AG09309 (cell line): Measurements from ENCODE around the gene SGSM2.

Experiments
- DNase-seq: peaks from one replicate; pipeline ENCODE4 v3.0.0-alpha.2; 2010; ENCODE audit warnings: low read depth
- H3K4me3 ChIP-seq: 2 replicates; pipeline ENCODE4 v1.5.1; 2011; ENCODE audit warnings: mild to moderate bottlenecking, low read depth, low read length, moderate library complexity; ENCODE audit not compliant: control insufficient read depth
- CTCF ChIP-seq: IDR thresholded peaks from 2 replicates; pipeline ENCODE4 v1.5.1; 2011; ENCODE audit warnings: mild to moderate bottlenecking, low read depth, low read length, inconsistent platforms; ENCODE audit not compliant: insufficient read depth, control insufficient read depth; ENCODE audit errors: missing control alignments

The SGSM2 gene

GRCh38 chr17:2388020-2388682, 50.9 kb downstream of the SGSM2 start:
- no peak for TF ChIP-seq CTCF
- DNase-seq, result no peak
- H3K4me3 ChIP-seq, result no peak overlapping the region

- no peak overlapping the region for H3K4me3 ChIP-seq
- DNase-seq, result no peak
- no peak for TF ChIP-seq CTCF
These were observed 51.4 kb downstream of the SGSM2 start for GRCh38 chr17:2388683-2389055.

- TF ChIP-seq CTCF, result no peak
- no peak for DNase-seq
- H3K4me3 ChIP-seq, result no peak overlapping the region
These were observed 53.0 kb downstream of the SGSM2 start for GRCh38 chr17:2390199-2390836.

- TF ChIP-seq CTCF, result no peak
- DNase-seq, result no peak
- H3K4me3 ChIP-seq, result peak overlapping the region; percentile 36
These were observed 54.4 kb downstream of the SGSM2 start for GRCh38 chr17:2391597-2392251.

GRCh38 chr17:2392252-2393173, 55.2 kb downstream of the SGSM2 start:
- H3K4me3 ChIP-seq, result peak overlapping the region; percentile 57
- no peak for TF ChIP-seq CTCF
- peak; percentile 74 for DNase-seq
